ENCODE results near the gene FANCE.

Gene FANCE

DNA sequence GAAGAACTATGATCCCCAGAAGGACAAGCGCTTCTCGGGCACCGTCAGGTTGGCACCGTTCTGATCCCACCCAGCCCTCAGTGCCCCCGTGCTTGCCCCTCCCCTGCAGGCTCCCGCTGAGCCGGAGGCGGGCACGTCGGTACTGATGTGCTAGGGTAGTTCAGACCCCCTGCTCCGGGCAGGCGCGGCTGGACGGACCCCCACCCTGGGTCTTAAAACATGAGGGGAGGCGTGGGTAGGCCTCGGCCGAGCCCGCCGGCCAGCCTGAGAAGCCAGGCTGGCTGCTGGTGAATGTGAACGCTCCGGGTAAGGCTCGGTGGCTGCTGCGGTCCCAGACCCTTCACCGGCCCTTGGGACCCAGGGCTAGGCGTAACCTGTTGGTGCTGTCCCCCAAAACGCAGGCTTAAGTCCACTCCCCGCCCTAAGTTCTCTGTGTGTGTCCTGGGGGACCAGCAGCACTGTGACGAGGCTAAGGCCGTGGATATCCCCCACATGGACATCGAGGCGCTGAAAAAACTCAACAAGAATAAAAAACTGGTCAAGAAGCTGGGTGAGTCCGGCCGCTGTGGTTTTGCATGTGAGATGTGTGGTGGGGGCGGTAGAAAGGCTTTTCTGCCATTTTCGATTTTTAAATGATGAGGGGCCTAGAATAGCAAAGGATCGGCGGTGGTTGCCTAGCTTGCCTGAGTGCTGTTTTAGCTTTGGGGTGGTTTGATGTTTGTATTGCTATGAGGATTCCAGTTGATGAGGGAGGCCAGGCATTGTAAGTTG lies 17.0 kb downstream of the FANCE start:
- DNase-seq (ENCODE audit: low spot score), result no peak

- DNase-seq (ENCODE audit: low spot score), result no peak
These were observed 17.9 kb downstream of the FANCE start for GRCh38 chr6:35469751-35470662.

DNA sequence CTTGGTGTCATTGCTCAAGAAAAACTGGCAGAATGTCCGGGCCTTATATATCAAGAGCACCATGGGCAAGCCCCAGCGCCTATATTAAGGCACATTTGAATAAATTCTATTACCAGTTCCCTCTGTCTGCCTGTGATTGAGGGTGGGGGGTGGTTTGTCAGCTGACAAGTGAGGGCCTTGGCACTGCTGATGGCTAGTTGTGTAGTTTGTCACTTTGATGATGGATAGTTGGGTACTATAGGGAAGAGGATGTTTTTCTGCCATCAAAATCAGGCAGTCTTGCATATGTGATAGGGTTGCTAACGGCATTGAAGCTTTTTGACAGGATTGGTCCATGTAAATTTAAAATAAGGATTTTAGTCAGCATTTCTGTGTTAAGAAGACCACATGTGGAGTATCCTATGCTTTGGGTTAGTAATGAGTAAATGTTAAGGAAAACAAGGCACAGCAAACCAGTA lies 18.6 kb downstream of the FANCE start:
- DNase-seq (ENCODE audit: low spot score), result no peak

DNA sequence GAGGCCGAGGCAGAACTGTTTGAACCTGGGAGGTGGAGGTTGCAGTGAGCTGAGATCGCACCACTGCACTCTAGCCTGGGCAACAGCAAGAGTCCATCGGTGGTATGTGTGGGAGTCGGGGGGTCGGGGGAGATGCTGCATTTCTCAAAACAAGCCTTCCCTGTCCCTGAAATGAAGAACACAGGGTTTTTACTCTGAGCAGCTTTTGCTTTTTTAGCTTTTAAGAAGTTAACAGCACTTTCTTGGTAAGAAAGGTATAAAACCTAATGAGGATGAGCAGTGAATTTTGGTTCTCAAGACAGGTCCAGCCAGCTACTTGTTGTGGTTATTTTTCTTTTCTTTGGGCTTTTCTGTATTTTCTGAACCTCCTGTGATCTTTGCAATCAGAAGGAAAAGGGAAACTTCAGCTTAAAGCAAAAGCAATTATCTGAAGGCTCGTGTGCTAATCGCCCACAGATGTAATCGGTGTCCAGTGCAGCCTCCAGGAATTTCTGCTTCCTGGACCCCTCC lies 19.8 kb downstream of the FANCE start:
- DNase-seq (ENCODE audit: low spot score), result no peak

- no peak for DNase-seq (ENCODE audit: low spot score)
These were observed 21.1 kb downstream of the FANCE start for GRCh38 chr6:35473075-35473849.

DNA sequence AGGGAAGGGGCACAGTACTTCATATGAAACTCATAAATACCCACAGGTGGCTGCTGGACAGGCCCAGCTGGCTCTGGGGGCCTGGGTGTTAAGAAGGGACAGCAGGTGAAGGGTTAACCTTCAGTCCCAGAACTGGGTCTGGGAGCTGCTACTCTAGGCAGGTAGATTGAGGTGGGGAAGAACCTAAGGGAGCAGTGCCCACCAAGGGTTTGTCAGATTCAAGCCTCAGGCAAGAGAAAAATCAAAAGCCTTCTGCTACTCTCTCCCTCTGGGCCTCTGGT lies 21.7 kb downstream of the FANCE start:
- no peak for DNase-seq (ENCODE audit: low spot score)

GRCh38 chr6:35474131-35474941 lies 22.2 kb downstream of the FANCE start:
- no peak for DNase-seq (ENCODE audit: low spot score)

GRCh38 chr6:35474942-35475570 lies 22.9 kb downstream of the FANCE start:
- no peak for DNase-seq (ENCODE audit: low spot score)

GRCh38 chr6:35475573-35475972 lies 23.4 kb downstream of the FANCE start:
- no peak for DNase-seq (ENCODE audit: low spot score)

DNA sequence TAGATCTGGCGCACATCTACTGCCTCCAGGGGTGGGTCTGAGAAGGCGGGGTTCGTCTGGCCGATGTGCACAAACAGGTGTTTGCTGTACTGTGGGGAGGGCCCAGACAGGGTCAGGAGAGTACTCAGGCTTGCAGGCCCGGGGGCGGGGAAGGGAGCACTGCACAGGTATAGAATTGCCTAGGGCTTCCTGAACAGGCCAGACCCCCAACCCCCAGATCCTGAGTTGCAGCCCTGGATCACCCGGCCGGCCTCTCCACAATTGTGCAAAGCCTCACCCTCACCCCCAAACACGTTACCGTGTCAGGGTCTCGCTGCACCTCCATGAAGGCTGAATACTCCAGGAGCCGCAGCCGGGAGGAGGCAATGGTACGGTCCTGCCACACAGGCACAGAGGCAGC lies 23.9 kb downstream of the FANCE start:
- DNase-seq (ENCODE audit: low spot score), result no peak

DNA sequence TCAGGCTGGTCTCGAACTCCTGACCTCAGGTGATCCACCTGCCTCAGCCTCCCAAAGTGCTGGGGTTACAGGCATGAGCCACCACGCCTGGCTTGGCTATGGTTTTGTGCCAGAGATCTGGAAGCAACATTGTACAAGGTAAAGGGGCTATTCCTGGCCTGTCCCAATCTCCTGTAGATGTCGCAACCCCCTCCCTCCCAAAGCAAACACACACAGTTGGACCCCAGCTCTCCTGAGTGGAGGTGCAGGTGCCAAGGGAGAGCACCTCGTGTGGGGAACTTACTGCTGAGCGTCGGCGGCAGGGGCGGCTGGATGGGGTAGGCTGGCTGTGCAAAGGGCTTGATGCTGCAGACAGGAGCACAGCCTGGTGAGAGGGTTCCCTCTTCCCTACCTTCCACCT lies 24.9 kb downstream of the FANCE start:
- no peak for DNase-seq (ENCODE audit: low spot score)

DNA sequence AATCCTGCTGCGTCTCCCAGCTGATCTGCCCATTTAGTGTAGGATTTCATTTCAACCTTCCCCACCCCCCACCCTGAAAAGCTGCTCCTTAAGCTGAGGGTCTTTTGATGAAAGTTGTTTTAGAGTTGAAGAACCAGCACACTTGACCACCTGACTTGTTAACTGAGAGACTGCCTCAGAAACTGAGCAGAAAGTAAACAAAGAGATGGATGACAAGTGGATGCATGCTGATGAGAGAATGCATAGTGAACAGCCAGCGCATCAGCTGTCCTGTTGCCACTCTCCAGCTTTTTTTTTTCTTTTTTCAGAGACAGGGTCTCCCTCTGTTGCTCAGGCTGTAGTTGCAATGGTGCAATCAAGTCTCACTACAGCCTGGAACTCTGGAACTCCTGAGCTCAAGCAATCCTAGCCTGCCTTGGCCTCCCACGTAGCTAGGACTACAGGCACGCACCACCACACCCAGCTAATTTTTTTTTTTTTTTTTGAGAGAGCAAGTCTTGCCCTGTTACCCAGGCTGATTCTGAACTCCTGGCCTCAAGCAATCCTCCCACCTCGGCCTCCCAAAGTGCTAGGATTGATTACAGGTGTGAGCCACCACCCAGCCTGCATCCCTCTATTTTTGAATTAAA lies 25.5 kb downstream of the FANCE start:
- no peak for DNase-seq (ENCODE audit: low spot score)

DNA sequence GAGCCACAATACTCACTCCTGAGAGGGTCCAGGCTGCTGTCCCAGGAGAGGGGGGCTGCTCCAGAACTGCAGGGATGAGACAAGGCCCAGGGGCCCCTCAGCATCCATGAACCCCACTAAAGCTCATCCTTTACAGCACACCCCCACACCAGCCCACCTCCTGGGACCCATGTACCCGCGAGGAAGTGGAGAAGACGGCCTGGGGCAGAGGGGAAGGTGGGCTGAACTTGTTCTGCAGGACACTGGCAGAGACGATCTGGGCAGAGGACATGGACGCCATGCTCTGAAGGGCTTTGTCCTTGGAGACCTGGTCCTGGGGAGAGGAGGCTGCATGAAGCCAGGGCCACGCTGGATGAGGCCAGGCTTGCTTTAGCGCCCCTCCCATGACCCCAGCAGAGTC lies 26.1 kb downstream of the FANCE start:
- DNase-seq (ENCODE audit: low spot score), result no peak

DNA sequence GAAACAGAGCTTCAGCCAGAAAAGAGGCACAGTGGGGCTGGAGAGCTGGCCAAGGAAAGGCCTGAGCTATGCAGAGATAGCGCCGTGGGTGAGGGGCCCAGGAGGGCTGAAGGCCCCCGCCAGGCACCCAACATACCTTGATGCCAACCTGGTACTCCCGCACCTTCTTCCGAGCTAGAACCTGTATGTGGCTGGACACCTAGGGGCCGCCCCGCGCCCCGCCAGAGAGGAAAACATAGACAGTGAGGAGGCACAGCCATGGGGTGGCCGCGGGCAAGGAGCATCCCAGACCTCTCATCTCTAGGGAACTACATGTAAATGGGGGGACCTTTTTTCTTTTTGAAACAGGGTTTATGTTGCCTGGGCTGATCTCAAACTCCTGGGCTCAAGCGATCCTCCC lies 28.0 kb downstream of the FANCE start:
- DNase-seq (ENCODE audit: low spot score), result no peak

DNA sequence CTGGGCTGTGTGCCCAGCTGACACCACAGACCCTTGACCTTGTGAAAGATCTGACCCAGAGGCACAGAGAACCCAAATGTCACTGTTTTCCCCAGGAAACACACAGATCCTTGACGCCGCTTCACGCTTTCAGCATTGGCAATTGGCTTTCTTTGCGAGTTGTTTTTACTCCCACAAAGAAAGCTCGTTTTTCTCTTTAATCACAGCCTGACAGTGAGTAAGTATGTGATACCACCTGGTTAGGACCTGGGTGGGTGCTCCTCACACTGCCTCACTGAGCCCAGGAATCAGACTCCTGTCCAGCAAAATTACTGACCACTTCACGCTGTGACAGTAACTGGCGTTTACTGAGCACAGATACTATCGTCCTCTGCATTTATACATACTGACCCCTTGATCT lies 29.1 kb downstream of the FANCE start:
- DNase-seq (ENCODE audit: low spot score), result no peak

GRCh38 chr6:35483062-35483461 lies 30.9 kb downstream of the FANCE start:
- DNase-seq (ENCODE audit: low spot score), result no peak

DNA sequence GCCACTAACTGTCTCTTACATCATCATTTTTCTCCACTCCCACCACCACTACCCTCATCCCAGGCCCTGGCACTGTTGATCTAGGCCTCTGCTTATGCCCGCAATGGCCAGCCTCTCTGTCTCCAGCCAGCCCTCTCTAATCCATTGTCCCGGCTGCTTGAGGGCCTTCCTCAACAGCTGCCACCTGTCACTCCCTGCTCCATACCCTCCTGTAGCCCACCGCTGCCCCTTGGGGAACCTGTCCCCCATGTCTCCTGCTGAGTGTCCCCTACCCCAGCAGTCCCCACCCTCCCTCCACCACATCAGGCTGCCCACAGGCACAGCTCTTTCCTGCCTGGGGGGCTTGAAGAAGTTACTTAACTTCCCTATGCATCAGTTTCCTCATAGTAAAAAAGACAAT lies 31.4 kb downstream of the FANCE start:
- no peak for DNase-seq (ENCODE audit: low spot score)

DNA sequence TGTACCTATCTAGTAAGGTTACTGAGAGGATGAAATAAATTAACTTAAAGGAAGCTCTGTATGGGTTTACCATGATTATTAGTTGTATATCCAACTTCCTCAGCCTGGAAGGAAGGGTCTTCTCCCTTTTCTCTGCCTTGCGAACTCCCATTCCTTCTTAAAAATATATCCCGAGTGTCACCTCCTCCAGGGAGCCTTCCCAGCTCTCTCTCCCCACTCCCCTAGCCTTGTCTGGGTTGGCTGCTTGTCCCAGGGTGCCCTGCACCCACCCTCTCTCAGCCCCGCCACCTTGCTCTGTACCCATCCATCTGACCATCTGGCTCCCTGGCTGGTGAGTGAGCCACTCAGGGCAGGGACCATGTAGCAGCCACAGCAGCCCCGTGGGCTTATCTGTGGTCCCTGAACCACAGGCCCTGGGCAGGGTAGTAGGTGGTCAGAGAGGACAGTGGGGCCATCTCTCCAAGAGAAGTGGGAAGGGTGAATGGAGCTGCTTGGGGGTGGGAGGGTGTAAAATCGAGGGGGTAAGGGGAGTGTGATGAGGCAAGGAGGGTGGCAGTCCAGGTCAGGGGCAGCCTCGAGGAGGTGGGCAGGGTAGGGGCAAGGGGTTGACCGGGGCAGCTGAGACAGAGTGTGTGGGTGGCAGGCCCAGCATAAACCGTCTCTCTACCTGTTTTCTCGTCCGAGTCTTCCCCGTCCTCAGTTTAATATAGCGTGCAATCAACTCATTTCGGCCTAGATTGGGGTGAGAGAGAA lies 31.9 kb downstream of the FANCE start:
- DNase-seq (ENCODE audit: low spot score), result no peak

DNA sequence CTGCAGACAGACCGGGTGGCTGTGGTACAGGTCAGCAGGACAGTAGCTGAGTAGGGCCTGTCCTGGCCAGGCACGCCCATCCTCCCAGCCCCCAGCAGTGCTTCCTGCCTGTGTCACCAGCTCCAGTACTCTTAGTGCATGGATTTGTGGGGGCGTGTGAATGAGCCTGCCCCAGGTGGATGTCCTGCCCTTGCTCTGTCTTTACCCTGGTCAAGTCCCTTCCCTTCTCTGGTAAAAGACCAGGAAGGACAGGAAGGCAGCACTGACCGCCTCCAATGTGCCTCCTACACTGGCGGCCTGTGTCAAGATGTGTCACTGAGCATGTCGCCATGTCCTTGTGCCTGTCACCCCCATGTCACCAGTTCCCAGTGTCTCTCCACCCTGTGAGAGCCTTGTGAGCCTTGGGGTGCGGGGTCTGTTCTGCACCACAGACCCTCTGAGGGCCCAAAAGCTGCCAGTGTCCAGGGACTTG lies 32.8 kb downstream of the FANCE start:
- no peak for DNase-seq (ENCODE audit: low spot score)

- DNase-seq (ENCODE audit: low spot score), result no peak
These were observed 33.3 kb downstream of the FANCE start for GRCh38 chr6:35485402-35485877.
